ENCODE results near the gene KRT17.
"Not testable (repeated sequence)": the region's sequence is repeated elsewhere in the genome, so short reads cannot be mapped to it uniquely, and the experiment has no call there.

The KRT17 gene

DNA sequence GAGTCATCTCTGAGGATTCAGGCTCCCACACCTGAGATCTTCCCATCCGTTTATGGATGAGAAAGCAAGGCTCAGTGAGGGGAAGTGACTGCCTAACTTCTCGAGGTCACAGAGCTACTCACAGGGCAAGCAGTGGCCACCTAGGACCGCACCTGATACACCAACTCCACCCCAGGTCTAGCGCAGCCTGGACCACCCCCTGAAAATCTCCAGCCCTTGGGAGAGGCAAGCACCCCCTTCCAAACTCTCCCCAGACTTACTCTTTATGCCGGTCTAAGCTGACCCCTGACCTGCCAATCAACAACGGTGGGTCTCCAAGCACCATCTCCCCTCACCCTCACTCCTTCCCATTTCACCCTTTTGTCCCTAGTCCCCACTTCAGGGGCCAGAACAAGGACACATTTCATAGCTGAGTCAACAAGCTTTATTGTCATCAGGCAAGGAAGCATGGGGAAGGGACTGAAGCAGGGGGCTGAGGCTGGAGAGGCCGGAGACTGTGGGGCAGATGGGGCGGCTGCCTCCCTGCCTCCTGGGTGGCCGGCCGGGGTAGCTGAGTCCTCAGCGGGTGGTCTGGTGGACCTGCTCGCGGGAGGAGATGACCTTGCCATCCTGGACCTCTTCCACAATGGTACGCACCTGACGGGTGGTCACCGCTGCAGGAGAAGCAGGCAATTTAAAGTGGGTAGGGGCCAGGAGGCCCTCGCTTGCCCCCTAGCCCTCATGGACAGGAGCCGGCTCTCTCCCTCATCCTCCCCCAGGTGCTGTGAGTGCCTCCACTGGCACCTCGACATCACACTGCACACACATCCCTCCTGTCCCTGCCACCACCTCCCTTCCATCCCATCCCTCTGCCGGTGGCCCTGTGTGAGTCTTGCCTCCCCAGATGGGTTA, 5.1 kb downstream of the KRT17 start:
- no peak for DNase-seq

DNA sequence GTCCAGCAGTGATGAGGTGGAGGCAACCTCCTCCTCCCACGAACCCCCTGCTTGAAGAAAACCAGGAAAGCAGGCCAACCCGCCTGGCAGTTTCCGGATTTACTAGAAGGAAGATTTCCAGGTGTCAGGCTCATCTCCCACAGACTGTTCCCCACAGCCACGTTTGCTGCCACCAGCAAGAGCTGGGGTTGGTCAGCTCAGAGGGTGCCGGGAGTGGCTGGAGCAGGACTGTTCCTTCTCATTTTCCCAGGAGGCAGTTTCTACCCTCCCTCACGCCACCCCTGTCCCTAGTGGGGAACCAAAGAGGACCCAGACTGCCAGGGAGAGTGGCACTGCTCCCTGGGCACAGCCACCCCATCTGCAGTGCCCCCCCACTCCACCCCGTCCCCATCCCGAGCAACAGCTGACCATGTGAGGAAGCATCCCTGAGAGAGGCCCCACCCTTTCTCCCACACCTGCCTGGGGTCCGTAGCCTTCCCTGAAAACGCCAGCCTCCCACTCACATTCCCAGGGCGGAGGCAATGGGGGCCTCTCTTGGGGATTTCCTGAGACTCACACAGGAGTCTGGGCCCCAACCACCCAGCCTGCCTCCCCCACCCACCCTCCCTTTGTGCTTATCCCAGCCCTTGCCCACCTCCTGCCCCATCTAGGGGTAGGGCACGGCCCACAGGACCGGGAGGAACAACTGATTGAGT, 5.9 kb downstream of the KRT17 start:
- no peak for DNase-seq

DNA sequence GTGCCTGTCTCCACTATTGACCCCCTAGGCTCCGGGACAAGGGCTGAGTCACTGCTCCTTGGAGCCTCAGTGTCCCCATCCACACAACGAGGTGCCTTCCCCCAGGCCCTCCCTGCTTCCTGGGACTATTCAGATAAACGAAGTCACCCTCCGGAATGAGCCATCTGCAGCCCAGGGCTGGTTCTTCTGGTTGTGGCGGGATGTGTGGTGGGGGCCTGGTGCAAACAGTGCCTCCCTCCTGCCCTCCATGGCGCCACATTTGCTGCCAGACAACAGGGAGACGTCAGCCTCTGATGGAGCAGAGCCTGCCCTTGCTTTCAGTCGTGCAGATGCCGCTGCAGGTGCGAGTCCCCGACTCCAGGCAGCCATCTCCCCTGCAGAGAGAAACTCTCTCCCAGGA, 6.7 kb downstream of the KRT17 start:
- DNase-seq, result no peak

DNA sequence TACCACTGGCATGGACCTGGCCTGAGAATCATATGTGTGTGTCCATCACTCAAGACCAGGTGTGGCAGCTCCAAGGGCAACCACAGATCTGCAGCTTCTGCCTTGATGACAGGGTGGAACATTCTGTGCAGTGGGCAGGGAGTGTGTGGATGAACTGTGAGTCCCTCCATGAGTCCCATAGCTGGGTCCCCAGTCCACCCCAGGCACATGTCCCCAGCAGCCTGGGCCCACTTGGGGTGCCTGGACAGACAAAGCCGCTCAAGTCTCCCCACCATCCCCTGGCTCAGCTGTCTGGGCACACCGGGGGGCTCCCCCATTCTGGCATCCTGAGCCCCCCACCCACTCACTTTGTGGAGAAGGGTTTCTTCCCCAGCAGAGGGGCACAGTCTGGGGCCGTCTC, 7.2 kb downstream of the KRT17 start:
- no peak for DNase-seq

DNA sequence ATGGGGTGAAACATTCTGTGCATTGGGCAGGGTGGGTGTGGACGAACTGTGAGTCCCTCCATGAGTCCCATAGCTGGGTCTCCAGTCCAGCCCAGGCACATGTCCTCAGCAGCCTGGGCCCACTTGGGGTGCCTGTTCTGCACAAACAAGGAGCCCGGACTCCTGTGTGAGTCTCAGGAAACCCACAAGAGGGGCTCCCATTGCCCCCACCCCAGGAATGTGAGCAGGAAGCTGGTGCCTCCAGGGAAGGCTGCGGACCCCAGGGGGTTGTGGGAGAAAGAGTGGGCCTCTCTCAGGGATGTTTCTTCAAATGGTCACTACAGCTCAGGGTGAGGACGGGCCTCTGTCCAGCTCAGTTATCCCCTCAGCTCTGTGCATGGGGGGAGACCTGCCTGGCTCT, 7.9 kb downstream of the KRT17 start:
- not testable (repeated sequence) for DNase-seq

DNA sequence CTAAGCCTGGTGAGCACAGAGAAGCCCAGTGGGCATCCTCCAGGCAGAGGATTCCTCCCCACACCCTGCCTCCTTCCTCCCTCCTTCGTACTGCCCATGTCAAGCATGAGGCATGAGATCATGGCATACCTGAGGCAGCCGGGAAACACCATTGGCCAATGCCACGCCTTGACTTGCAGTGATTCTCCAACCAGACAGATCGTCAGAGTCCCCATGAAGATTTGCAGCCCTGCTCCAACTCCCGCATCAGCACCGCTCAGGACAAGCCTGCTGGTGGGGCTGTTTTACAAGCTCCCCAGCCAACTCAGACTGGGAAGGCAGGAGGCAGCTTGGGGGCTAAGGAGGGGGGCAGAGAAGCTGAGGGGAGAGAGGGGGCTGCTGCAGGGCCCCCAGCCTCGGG, 8.9 kb downstream of the KRT17 start:
- DNase-seq, result no peak

DNA sequence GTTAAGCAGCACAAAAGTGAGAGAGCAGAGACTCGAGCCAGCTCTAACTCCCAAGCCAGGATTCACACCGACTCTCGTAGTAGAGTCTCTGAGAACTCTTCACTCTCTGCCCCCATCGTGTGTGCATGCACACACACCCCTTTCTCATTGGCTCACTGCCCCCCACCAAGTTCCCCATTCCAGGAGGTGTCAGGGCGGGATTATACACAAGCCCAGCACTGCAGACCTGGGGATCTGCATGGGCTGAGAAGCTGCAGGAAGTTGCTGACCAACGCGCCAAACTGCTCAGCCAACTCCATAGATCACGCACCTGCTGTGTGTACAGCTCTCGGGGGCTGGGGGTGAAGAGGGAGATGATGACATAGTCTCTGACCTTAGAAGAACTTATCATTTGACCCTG, 9.6 kb downstream of the KRT17 start:
- not testable (repeated sequence) for DNase-seq

DNA sequence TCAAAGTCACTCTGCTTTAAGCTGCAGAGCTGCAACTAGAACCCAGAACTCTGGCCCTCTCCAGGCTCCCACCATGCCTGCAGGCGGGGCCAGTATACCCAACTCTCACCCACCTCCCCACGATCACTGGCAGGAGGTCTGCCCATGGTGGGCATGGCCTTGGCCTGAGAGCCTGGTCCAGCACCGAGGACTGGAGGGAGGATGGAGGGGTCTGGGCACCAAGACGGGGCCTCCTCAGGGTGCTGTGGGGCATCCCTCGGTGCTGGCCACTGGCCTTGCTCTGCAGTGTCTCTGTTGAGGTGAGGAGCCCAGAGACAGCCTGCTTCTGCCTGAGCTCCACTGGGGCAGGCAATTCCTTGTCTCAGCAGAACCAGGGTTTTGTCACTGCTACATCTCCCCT, 10.3 kb downstream of the KRT17 start:
- no peak for DNase-seq

DNA sequence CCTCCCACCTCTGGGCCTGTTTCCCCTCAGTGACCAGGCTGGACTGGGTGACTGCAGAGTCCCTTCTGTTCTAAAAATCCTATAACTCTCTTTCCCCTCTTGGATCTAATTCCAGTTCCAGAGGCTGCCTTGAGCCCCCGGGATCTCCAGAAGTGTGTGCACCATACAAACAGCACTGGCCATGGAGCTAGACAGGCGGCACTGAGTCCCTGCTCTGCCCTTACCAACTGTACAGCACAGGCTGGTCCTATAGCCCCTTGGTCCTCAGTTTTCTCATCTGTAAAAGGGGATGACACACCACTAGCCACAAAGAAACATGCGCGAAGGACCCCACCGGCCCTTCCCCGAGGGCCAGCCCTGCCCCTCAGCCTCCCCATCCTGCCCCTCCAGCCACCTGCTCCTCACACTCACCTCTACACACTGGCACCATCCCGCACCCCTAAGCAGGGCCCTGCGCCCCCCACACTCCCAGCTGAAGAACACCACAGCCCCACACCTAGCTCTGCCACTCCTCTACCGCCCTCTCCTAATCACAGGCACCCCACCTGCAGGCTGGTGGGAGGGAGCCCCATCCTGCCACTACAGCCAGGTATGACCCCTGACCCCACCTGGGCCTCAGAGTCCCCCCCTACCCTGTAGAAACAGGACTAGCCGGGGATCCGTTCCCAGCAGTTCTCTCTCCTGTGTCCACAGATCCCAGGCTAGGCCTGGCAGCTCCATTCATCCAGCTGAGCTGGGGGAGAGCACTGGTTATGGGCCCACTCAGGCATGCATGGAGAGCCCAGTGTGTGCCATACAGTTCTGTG, 10.9 kb downstream of the KRT17 start:
- no peak for DNase-seq

DNA sequence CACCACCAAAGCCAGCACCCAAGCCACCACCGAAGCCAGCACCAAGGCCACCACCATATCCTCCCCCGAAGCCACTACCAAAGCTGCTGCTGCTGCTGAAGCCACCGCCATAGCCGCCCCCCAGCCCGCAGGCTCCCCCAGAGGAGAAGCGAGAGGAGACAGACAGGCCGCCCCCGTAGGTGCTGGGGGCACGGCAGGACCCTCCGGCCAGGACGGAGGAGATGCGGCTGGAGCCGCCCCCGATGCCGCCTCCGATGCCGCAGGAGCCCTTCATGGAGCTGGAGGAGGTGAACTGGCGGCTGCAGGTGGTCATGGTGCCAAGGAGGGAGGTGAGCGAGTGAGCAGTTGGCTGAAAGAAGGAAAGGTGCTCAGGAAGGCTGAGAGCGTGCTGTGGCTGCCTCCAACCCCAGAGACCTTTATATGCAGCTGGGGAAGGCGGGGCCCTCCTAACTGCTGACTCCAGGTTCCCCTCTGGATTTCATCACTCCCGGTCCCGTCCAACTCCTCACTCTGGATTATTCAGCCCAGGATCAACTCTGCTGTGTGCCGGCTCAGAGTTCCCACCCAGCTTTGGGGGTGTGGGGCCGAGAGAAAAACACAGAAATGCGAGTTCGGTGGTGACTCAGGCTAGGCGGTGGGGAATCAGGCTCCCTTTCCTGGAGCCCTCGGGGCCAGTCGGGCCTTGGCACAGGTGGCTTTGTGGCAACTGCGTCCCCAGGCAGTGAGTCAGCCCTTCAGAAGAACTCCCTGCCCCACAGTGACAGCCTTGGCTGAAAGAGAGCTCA, 11.8 kb downstream of the KRT17 start, which contains the start of gene KRT16:
Gene KRT16 (minus strand): TSS at position 392 of the 785 bp plus-strand sequence. CDS start 79 bp downstream, at position 313.
- not testable (repeated sequence) for DNase-seq

DNA sequence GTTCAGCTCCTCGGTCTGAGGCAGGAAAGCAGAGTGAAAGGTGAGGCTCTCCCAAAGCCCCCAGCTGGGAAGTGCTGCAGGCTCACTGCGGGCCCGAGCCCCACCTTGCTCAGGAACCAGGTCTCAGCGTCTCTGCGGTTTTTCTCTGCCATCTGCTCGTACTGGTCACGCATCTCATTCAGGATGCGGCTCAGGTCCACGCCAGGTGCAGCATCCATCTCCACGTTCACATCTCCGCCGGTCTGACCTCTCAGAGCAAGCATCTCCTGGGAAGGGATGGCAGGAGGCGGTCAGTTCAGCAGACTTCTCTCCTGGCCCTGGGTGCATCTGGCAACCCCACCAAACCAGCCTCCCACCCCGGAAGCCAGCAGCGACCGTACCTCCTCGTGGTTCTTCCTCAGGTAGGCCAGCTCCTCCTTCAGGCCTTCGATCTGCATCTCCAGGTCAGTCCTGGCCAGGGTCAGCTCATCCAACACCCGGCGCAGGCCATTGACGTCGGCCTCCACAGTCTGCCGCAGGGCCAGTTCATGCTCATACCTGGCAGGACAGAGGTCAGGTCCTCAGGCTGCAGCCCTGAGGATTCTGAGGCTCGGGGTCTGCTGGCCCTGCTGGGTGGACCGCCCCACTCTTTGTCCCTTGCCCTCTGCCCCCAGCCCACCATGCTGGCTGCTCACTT, 13.3 kb downstream of the KRT17 start:
- DNase-seq, result no peak

DNA sequence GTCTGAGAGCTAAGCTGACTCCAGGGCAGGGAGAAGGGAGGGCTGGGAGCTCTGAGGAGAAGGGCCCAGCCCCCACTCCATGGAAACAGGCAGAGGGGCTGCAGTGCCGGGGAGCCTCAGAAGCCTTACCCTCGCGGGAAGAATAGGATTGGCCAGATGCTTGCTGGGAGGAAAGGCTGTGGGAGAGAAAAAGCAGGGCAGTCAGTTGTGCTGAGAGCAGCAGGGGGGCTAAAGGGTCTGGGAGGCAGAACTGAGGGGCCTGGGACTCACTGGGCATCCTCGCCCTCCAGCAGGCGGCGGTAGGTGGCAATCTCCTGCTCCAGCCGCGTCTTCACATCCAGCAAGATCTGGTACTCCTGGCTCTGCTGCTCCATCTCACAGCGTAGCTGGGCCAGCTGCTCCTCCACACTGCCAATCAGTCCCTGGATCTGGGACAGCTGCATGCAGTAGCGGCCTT, 14.3 kb downstream of the KRT17 start:
- not testable (repeated sequence) for DNase-seq

DNA sequence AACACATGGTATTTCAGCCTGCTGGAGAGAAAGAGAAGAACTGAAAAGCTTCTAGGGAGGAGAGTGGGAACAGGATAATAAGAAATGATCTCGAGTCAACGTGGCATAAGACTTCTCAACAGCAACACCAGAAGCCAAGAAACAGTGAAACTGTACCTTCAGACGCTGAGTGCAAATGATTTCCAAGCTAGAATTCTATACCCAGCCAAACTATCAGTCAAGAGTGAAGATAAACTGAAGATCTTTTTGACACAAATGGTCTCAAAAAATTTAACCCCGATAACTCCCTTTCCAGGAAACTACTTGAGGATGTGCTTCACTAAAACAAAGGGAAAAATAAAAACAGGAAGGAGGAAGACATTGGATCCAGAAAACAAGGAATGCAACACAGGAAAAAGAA, 17.4 kb downstream of the KRT17 start:
- not testable (repeated sequence) for DNase-seq

DNA sequence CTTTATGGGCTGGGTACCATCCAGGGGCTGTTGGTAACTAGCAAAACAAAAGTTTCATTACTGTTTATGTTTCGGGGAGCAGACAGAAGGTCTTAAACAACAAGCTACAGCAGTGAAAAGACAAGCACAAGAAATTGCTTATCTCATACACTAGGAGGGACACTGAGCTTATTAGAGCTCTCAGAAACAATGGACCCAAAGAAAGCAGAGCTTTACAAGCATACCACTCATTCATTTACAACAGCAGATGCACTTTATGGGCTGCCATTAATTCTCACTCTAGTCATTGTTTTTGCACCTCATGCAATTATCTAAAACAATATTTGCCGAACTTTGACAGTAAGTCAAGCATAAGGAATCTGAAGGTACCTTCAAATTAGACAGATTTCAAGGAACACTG, 21.9 kb downstream of the KRT17 start:
- DNase-seq, result no peak

DNA sequence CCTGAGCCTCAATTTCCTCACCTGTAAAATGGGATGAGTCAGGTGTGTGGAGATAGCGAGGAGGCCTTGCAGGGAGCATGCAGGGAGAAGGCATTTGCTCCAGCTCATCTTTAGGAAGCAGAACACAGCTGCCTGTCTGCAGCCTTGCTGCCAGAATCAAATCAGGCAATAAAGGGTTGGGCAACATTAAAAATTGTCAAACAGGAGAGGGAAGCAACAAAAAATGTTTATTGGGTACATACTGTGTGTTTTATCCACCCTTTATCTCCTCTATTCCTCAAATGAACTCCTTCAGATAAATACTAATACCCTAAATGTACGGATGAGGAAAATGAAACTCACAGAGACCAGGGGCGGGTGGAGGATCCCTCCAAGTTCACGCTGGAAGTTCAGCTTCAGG, 24.1 kb downstream of the KRT17 start:
- DNase-seq, result no peak

DNA sequence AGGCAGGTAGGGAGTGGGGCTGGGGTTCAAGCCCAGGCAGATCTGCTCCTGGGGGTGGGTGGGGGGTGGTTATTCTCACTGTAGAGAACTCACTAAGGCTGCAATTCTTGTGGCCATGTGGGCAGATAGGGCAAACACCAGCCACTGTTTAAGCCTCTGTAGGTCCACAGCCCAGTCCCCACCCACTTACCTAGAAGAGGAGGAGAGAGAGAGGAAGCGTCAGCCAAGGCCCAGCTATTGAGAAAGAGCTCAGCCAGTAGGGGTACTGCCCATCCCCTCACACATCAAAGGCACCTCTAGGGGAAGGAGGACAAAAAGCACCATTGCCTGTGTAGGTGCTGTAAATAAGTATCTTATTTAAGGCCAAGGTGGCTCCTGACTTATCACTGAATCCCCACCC, 24.7 kb downstream of the KRT17 start:
- no peak for DNase-seq

DNA sequence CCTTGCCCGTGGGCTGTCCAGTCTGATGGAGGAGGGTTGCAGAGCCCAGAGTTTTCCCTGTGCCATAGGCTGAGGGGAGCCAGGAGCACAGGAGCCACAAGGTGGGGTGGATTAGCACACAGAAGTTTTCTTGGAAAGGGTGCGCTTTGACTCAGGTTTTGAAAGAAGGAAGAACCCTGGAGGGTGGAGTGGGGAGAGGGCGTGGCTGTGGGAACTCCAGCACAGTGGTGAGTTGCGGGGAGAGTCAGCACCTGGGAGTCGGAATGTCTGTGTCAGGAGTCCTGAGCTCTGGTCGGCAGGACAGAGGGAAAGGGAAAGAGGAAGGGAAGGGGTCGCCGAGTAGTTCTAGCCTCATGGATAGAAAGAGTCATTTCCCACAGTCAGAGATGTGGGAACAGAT, 28.8 kb downstream of the KRT17 start:
- no peak for DNase-seq

DNA sequence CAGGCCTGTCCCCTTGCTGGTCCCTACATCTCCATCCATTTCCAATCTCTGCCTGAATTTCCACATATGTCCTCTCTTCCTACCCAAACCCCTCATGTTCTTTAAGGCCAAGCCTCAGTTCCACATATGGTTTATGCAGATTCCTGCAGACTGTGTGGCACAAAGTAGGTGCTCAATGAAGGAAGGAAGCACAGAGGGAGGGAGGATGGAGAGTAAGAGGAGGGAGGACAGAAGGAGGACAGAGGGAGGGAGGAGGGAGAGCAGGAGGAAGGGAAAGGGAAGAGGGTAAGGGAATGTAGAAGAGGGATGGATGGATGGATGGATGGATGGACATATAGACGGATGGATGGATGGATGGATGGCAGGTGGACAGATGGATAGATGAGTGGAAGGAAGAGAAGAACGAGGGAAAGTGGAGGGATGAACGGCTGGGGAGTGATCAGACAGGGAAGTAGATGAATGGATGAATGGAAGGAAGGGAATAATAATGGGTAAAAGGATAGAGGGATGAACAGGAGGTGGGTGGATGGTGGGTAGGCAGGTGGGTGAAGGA, 29.9 kb downstream of the KRT17 start:
- no peak for DNase-seq

DNA sequence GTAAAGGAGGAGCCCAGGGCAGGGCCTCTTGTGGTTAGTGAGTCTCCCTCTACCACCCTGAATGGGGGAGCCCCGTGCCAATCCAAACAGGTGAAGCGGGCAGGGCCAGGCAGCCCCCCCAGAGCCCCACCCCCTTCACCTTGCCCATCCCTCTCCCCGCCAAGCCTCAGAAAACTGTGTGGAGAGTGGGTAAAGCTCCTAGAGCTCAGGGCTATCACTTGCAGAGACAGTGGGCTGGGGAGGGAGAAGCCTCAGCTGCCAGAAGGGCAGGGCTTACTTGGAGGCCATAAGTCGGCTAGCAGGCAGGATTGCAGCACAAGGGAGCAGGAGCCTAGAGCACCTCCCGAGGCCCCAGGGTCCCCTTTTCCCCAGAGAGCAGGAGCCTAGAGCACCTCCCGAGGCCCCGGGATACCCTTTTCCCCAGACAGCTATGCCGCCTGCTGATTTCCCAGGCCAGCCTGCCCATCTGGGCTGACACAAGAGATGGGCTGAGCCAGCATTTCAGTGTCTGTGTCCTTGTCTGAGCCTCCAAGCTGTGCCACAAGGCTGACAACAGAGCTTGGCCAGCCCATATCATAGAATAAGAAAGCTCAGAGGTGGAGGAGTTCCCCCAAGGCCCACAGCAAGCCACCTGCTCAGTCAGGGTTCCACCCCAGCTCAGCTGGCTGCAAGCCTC, 30.9 kb downstream of the KRT17 start:
- no peak for DNase-seq

DNA sequence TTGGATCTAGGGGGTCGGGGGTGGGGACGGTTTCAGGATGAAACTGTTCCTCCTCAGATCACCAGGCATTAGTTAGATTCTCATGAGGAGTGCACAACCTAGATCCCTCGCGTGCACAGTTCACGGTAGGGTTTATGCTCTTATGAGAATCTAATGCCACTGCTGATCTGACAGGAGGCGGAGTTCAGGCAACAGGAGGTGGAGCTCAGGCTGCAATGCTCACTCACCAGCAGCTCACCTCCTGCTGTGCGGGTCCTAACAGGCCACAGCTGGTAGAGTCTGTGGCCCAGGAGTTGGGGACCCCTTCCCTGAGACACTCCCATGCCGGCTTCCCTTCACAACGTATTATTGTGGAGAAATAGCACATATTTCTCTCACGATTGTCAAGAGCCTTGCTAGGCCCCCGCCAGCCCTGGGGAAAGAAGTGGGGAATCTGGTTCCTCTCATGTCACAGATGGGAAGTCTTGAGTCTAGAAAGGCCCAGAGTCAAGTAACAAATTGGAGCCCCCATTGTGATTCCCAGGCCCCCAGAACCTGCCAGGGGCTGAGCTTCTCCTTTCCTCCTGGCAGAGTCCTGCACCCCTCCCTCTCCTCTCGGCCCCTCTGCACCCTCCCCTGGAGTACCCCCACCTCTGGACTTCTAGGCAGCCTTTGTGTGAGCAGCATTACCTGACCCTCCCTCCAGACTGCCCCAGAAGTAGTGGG, 31.6 kb downstream of the KRT17 start:
- no peak for DNase-seq

Data from CD4-positive, alpha-beta T cell treated with Interleukin-1 beta for 1 hour (primary cell).